ENCODE measurements around the gene ARL9. TPM values are rescaled to one million over a fixed set of nuclear protein-coding genes. Genes with fewer than 3 reads are reported as not detected.

The ARL9 gene
- total RNA-seq, 1 donor from 2014 or later: 0.83 TPM

GRCh38 chr4:56531823-56532222, 26.2 kb downstream of the ARL9 start:
- Mint-ChIP-seq H3K9me3 (peaks cover 3% of the 10 kb centered on the region), H3K27ac (no peak overlapping the region), H3K4me3 (no peak overlapping the region), H3K4me1 (peaks cover 4% of the 10 kb centered on the region), H3K36me3 (no peaks in the 10 kb centered on the region), H3K27me3 (ENCODE audit: low read depth) (peaks cover 21% of the 10 kb centered on the region)
- no peak for DNase-seq (ENCODE audit: low spot score in 2 of 2, unreplicated experiment in 2 of 2)
- TF ChIP-seq, protein P1, sequence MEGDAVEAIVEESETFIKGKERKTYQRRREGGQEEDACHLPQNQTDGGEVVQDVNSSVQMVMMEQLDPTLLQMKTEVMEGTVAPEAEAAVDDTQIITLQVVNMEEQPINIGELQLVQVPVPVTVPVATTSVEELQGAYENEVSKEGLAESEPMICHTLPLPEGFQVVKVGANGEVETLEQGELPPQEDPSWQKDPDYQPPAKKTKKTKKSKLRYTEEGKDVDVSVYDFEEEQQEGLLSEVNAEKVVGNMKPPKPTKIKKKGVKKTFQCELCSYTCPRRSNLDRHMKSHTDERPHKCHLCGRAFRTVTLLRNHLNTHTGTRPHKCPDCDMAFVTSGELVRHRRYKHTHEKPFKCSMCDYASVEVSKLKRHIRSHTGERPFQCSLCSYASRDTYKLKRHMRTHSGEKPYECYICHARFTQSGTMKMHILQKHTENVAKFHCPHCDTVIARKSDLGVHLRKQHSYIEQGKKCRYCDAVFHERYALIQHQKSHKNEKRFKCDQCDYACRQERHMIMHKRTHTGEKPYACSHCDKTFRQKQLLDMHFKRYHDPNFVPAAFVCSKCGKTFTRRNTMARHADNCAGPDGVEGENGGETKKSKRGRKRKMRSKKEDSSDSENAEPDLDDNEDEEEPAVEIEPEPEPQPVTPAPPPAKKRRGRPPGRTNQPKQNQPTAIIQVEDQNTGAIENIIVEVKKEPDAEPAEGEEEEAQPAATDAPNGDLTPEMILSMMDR (IDR thresholded peaks at IDR 0.05; ENCODE audit: unreplicated experiment): no peak

DNA sequence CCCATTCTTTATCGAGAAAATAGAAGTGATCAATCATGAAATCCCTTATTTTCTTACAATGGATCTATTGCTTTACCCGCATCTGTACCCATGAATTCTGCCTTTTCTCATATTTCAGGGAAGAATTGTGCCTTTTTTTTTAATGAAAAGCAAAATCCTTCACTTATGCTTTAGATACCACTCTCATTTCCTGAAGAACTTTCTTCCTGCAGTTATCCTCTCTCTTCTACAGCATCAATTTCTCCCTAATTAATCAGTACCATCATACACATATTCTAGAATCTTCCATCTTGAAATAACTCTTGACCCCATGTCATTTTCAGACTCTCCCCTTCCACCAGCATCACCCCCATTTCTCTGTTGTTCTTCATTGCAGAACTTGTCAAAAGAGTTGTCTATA, 26.6 kb downstream of the ARL9 start:
- peaks cover 4% of the 10 kb centered on the region for H3K4me1 Mint-ChIP-seq
- TF ChIP-seq, protein P1 (IDR thresholded peaks at IDR 0.05; ENCODE audit: unreplicated experiment): no peak
- peaks cover 3% of the 10 kb centered on the region for H3K9me3 Mint-ChIP-seq
- H3K36me3 Mint-ChIP-seq: no peaks in the 10 kb centered on the region
- no peak overlapping the region for H3K4me3 Mint-ChIP-seq
- H3K27ac Mint-ChIP-seq: no peak overlapping the region
- no peak for DNase-seq (ENCODE audit: low spot score in 2 of 2, unreplicated experiment in 2 of 2)
- H3K27me3 Mint-ChIP-seq (ENCODE audit: low read depth): peaks cover 18% of the 10 kb centered on the region

DNA sequence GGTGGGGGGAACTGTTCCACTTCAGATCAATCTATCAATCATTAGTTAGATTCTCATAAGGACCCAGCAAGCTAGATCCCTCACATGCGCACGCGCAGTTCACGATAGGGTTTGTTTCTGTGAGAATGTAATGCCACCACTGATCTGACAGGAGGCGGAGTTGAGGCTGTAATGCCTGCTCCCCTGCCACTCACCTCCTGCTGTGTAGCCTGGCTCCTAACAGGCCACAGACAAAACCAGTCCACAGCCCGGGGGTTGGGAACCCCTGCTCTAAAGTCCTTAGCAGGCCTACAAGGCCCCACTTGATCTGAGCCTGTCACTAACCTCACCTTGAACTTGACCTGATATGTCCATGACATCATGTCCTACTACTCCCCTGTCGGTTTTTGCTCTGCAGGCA, 30.3 kb downstream of the ARL9 start:
- H3K4me3 Mint-ChIP-seq: no peak overlapping the region

DNA sequence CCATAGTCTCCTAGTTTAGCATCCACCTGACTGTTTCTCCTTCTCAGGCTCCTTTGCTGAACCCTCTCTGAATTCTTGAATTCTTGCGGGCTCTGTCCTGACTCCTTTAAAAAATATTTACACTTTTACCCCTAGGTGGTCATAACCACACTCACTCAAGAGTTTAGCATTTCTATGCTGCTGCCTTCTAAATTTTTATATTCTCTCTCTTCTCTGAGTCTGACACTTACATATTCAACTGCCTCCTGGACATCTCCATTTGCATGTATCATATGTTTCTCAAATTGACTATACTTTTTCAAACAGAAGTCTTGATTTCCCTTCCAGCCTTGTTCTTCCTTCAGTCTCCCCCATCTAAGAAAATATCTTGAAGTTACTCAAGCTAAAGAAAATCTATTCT, 31.6 kb downstream of the ARL9 start:
- Mint-ChIP-seq H3K27ac (no peak overlapping the region), H3K36me3 (no peaks in the 10 kb centered on the region), H3K27me3 (ENCODE audit: low read depth) (peaks cover 4% of the 10 kb centered on the region), H3K4me3 (no peak overlapping the region), H3K9me3 (peaks cover 3% of the 10 kb centered on the region), H3K4me1 (no peaks in the 10 kb centered on the region)
- no peak for DNase-seq (ENCODE audit: low spot score in 2 of 2, unreplicated experiment in 2 of 2)
- TF ChIP-seq, protein P1 (IDR thresholded peaks at IDR 0.05; ENCODE audit: unreplicated experiment): no peak

More for the DNA sequence above, 30.3 kb downstream of the ARL9 start:
- TF ChIP-seq, protein P1 (IDR thresholded peaks at IDR 0.05; ENCODE audit: unreplicated experiment): no peak
- Mint-ChIP-seq H3K36me3 (no peaks in the 10 kb centered on the region), H3K9me3 (peaks cover 3% of the 10 kb centered on the region), H3K27ac (no peak overlapping the region), H3K27me3 (ENCODE audit: low read depth) (peaks cover 4% of the 10 kb centered on the region), H3K4me1 (no peaks in the 10 kb centered on the region)
- DNase-seq (ENCODE audit: low spot score in 2 of 2, unreplicated experiment in 2 of 2): no peak

GRCh38 chr4:56540826-56541225, 35.2 kb downstream of the ARL9 start:
- DNase-seq (ENCODE audit: low spot score in 2 of 2, unreplicated experiment in 2 of 2): no peak
- no peak overlapping the region for H3K27ac Mint-ChIP-seq
- TF ChIP-seq, protein P1 (IDR thresholded peaks at IDR 0.05; ENCODE audit: unreplicated experiment): no peak
- peaks cover 2% of the 10 kb centered on the region for H3K4me1 Mint-ChIP-seq
- H3K36me3 Mint-ChIP-seq: no peaks in the 10 kb centered on the region
- H3K27me3 Mint-ChIP-seq (ENCODE audit: low read depth): peaks cover 5% of the 10 kb centered on the region
- H3K4me3 Mint-ChIP-seq: no peak overlapping the region
- H3K9me3 Mint-ChIP-seq: no peaks in the 10 kb centered on the region

- Mint-ChIP-seq H3K9me3 (no peaks in the 10 kb centered on the region), H3K27ac (peak overlapping the region; percentile 61), H3K36me3 (no peaks in the 10 kb centered on the region), H3K4me1 (peaks cover 2% of the 10 kb centered on the region), H3K4me3 (peak overlapping the region; percentile 73), H3K27me3 (ENCODE audit: low read depth) (peaks cover 20% of the 10 kb centered on the region)
- peak; percentile 77 to 97 for DNase-seq (ENCODE audit: low spot score in 2 of 2, unreplicated experiment in 2 of 2)
- TF ChIP-seq, protein P1 (IDR thresholded peaks at IDR 0.05; ENCODE audit: unreplicated experiment): peak; percentile 99
Observed at GRCh38 chr4:56544573-56545131, 39.1 kb downstream of the ARL9 start.

All from mesothelial cell of epicardium (in vitro differentiated cells).